ENCODE data around the gene KBTBD13.
"Not testable (repeated sequence)": the region's sequence is repeated elsewhere in the genome, so short reads cannot be mapped to it uniquely, and the experiment has no call there.

The KBTBD13 gene

GRCh38 chr15:65040461-65040860 is 36.1 kb upstream of the KBTBD13 start:
- CTCF ChIA-PET = interaction anchor here (1.1 to 2.4 kb wide), 3 partner anchors 13 to 61 kb away, joined by 3 to 8 read pairs (median 3); no protein-coding TSS in a partner anchor
- Histone ChIP-seq H3K27me3 (replicated peaks in 2 of 5; ENCODE audit: control insufficient read depth in 4 of 5, insufficient read depth in 5 of 5, low read length in 4 of 5) (no peaks in the 10 kb centered on the region), H3K4me1 (ENCODE audit: control extremely low read depth in 1 of 4, control insufficient read depth in 4 of 4, insufficient read depth in 4 of 4, low read length in 3 of 4) (no peaks in the 10 kb centered on the region), H3K27ac (ENCODE audit: insufficient read depth in 1 of 2, low read depth in 1 of 2, low read length in 2 of 2, poor library complexity in 1 of 2, severe bottlenecking in 2 of 2) (no peak overlapping the region), H3K9me3 (ENCODE audit: control extremely low read depth in 1 of 5, control insufficient read depth in 4 of 5, insufficient read depth in 2 of 5, low read depth in 1 of 5, low read length in 4 of 5) (no peaks in the 10 kb centered on the region), H3K4me3 (ENCODE audit: control insufficient read depth in 1 of 7, extremely low read depth in 1 of 7, insufficient read depth in 4 of 7, low read depth in 2 of 7, low read length in 6 of 7) (no peak overlapping the region), H3K36me3 (ENCODE audit: control insufficient read depth in 4 of 4, insufficient read depth in 4 of 4, low read length in 3 of 4) (no peaks in the 10 kb centered on the region)
- WGBS (ENCODE audit: insufficient coverage) = 100% methylated on average over 2 of the region's 6 CpGs
- POLR2A ChIA-PET = no interaction called here
- DNase-seq = no peak

GRCh38 chr15:65041787-65042186 is 34.8 kb upstream of the KBTBD13 start:
- no peak for DNase-seq
- 100% methylated on average over 1 of the region's 2 CpGs for WGBS (ENCODE audit: insufficient coverage)
- H3K4me1 ChIP-seq (ENCODE audit: control extremely low read depth in 1 of 4, control insufficient read depth in 4 of 4, insufficient read depth in 4 of 4, low read length in 3 of 4) = no peaks in the 10 kb centered on the region
- H3K27ac ChIP-seq (ENCODE audit: insufficient read depth in 1 of 2, low read depth in 1 of 2, low read length in 2 of 2, poor library complexity in 1 of 2, severe bottlenecking in 2 of 2) = no peak overlapping the region
- no peak overlapping the region for H3K4me3 ChIP-seq (ENCODE audit: control insufficient read depth in 1 of 7, extremely low read depth in 1 of 7, insufficient read depth in 4 of 7, low read depth in 2 of 7, low read length in 6 of 7)
- ChIA-PET POLR2A (no interaction called here), CTCF (interaction anchor here (1.1 to 3.2 kb wide), 7 partner anchors 9 to 60 kb away, joined by 3 to 18 read pairs (median 8); no protein-coding TSS in a partner anchor)
- H3K9me3 ChIP-seq (ENCODE audit: control extremely low read depth in 1 of 5, control insufficient read depth in 4 of 5, insufficient read depth in 2 of 5, low read depth in 1 of 5, low read length in 4 of 5) = no peaks in the 10 kb centered on the region
- H3K36me3 ChIP-seq (ENCODE audit: control insufficient read depth in 4 of 4, insufficient read depth in 4 of 4, low read length in 3 of 4) = no peaks in the 10 kb centered on the region
- H3K27me3 ChIP-seq (replicated peaks in 2 of 5; ENCODE audit: control insufficient read depth in 4 of 5, insufficient read depth in 5 of 5, low read length in 4 of 5) = no peaks in the 10 kb centered on the region

GRCh38 chr15:65042776-65043327 is 33.7 kb upstream of the KBTBD13 start:
- H3K4me1 ChIP-seq (ENCODE audit: control extremely low read depth in 1 of 4, control insufficient read depth in 4 of 4, insufficient read depth in 4 of 4, low read length in 3 of 4) = no peaks in the 10 kb centered on the region
- no peak overlapping the region for H3K4me3 ChIP-seq (ENCODE audit: control insufficient read depth in 1 of 7, extremely low read depth in 1 of 7, insufficient read depth in 4 of 7, low read depth in 2 of 7, low read length in 6 of 7)
- CTCF ChIA-PET = interaction anchor here (0.6 to 3.2 kb wide), 14 partner anchors 9 to 1335 kb away, joined by 3 to 18 read pairs (median 3); no protein-coding TSS in a partner anchor
- no peaks in the 10 kb centered on the region for H3K9me3 ChIP-seq (ENCODE audit: control extremely low read depth in 1 of 5, control insufficient read depth in 4 of 5, insufficient read depth in 2 of 5, low read depth in 1 of 5, low read length in 4 of 5)
- H3K27ac ChIP-seq (ENCODE audit: insufficient read depth in 1 of 2, low read depth in 1 of 2, low read length in 2 of 2, poor library complexity in 1 of 2, severe bottlenecking in 2 of 2) = no peak overlapping the region
- WGBS (ENCODE audit: insufficient coverage) = 100% methylated on average over 4 of the region's 4 CpGs
- no peaks in the 10 kb centered on the region for H3K36me3 ChIP-seq (ENCODE audit: control insufficient read depth in 4 of 4, insufficient read depth in 4 of 4, low read length in 3 of 4)
- H3K27me3 ChIP-seq (replicated peaks in 2 of 5; ENCODE audit: control insufficient read depth in 4 of 5, insufficient read depth in 5 of 5, low read length in 4 of 5) = no peaks in the 10 kb centered on the region
- POLR2A ChIA-PET = interaction anchor here (0.6 kb wide), 1 partner anchor 1201 kb away, joined by 3 read pairs; no protein-coding TSS in a partner anchor
- no peak for DNase-seq

DNA sequence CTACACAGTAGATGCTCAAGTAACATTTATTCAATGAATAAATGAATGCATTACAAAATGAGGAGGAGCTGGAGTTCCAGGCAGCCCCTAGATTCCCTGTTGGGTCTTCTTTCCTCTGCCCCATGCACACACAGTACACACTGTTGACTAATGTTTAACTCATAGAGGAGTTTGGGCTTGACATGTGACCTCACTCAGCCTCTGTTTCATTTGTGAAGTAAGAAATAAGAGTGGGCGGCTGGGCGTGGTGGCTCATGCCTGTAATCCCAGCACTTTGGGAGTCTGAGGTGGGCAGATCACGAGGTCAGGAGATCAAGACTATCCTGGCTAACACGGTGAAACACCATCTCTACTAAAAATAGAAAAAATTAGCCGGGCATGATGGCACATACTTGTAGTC is 32.3 kb upstream of the KBTBD13 start:
- 100% methylated on average over 1 of the region's 5 CpGs for WGBS (ENCODE audit: insufficient coverage)
- ChIA-PET CTCF (interaction anchor here (1.0 to 3.2 kb wide), 9 partner anchors 11 to 67 kb away, joined by 3 to 18 read pairs (median 4); no protein-coding TSS in a partner anchor), POLR2A (interaction anchor here (0.7 kb wide), 1 partner anchor 58 kb away, joined by 3 read pairs; no protein-coding TSS in a partner anchor)
- H3K27me3 ChIP-seq (replicated peaks in 2 of 5; ENCODE audit: control insufficient read depth in 4 of 5, insufficient read depth in 5 of 5, low read length in 4 of 5); H3K27ac ChIP-seq (ENCODE audit: insufficient read depth in 1 of 2, low read depth in 1 of 2, low read length in 2 of 2, poor library complexity in 1 of 2, severe bottlenecking in 2 of 2); DNase-seq; H3K4me1 ChIP-seq (ENCODE audit: control extremely low read depth in 1 of 4, control insufficient read depth in 4 of 4, insufficient read depth in 4 of 4, low read length in 3 of 4); H3K9me3 ChIP-seq (ENCODE audit: control extremely low read depth in 1 of 5, control insufficient read depth in 4 of 5, insufficient read depth in 2 of 5, low read depth in 1 of 5, low read length in 4 of 5); H3K4me3 ChIP-seq (ENCODE audit: control insufficient read depth in 1 of 7, extremely low read depth in 1 of 7, insufficient read depth in 4 of 7, low read depth in 2 of 7, low read length in 6 of 7); H3K36me3 ChIP-seq (ENCODE audit: control insufficient read depth in 4 of 4, insufficient read depth in 4 of 4, low read length in 3 of 4): not testable (repeated sequence)

GRCh38 chr15:65044724-65045481 is 31.6 kb upstream of the KBTBD13 start, which contains the start of gene SLC51B:
TSS of gene SLC51B (plus strand) at chr15:65045387. CDS start at chr15:65050005, 4,618 bp downstream.
- Histone ChIP-seq H3K4me3 (ENCODE audit: control insufficient read depth in 1 of 7, extremely low read depth in 1 of 7, insufficient read depth in 4 of 7, low read depth in 2 of 7, low read length in 6 of 7) (no peak within 1 kb of the TSS), H3K4me1 (ENCODE audit: control extremely low read depth in 1 of 4, control insufficient read depth in 4 of 4, insufficient read depth in 4 of 4, low read length in 3 of 4) (peaks cover 0 to 10% (median 9%) of the 10 kb centered on the region in 4 experiments), H3K9me3 (ENCODE audit: control extremely low read depth in 1 of 5, control insufficient read depth in 4 of 5, insufficient read depth in 2 of 5, low read depth in 1 of 5, low read length in 4 of 5) (no peaks in the 10 kb centered on the region), H3K27ac (ENCODE audit: insufficient read depth in 1 of 2, low read depth in 1 of 2, low read length in 2 of 2, poor library complexity in 1 of 2, severe bottlenecking in 2 of 2) (no peak within 1 kb of the TSS), H3K36me3 (ENCODE audit: control insufficient read depth in 4 of 4, insufficient read depth in 4 of 4, low read length in 3 of 4) (no peaks in the 10 kb centered on the region), H3K27me3 (replicated peaks in 2 of 5; ENCODE audit: control insufficient read depth in 4 of 5, insufficient read depth in 5 of 5, low read length in 4 of 5) (no peaks in the 10 kb centered on the region)
- ChIA-PET CTCF (interaction anchor here (0.9 to 1.7 kb wide), 7 partner anchors 10 to 57 kb away, joined by 3 to 4 read pairs (median 3); no protein-coding TSS in a partner anchor), POLR2A (interaction anchor here (0.7 kb wide), 1 partner anchor 58 kb away, joined by 3 read pairs; no protein-coding TSS in a partner anchor)
- DNase-seq = no peak
- 96% methylated on average over 6 of the region's 7 CpGs for WGBS (ENCODE audit: insufficient coverage)

GRCh38 chr15:65048241-65048640 is 28.3 kb upstream of the KBTBD13 start:
- Histone ChIP-seq H3K4me1 (ENCODE audit: control extremely low read depth in 1 of 4, control insufficient read depth in 4 of 4, insufficient read depth in 4 of 4, low read length in 3 of 4) (peaks cover 0 to 22% (median 17%) of the 10 kb centered on the region in 4 experiments), H3K36me3 (ENCODE audit: control insufficient read depth in 4 of 4, insufficient read depth in 4 of 4, low read length in 3 of 4) (no peaks in the 10 kb centered on the region), H3K9me3 (ENCODE audit: control extremely low read depth in 1 of 5, control insufficient read depth in 4 of 5, insufficient read depth in 2 of 5, low read depth in 1 of 5, low read length in 4 of 5) (no peaks in the 10 kb centered on the region), H3K27ac (ENCODE audit: insufficient read depth in 1 of 2, low read depth in 1 of 2, low read length in 2 of 2, poor library complexity in 1 of 2, severe bottlenecking in 2 of 2) (no peak overlapping the region), H3K4me3 (ENCODE audit: control insufficient read depth in 1 of 7, extremely low read depth in 1 of 7, insufficient read depth in 4 of 7, low read depth in 2 of 7, low read length in 6 of 7) (no peak overlapping the region), H3K27me3 (replicated peaks in 2 of 5; ENCODE audit: control insufficient read depth in 4 of 5, insufficient read depth in 5 of 5, low read length in 4 of 5) (no peaks in the 10 kb centered on the region)
- no peak for DNase-seq
- POLR2A ChIA-PET = interaction anchor here (0.6 kb wide), 2 partner anchors 9 to 341 kb away, joined by 3 to 6 read pairs; no protein-coding TSS in a partner anchor
- WGBS (ENCODE audit: insufficient coverage) = no CpG with 5 or more reads among the region's 2 CpGs
- CTCF ChIA-PET = interaction anchor here (0.9 to 12.8 kb wide), 3 partner anchors 19 to 162 kb away, joined by 3 to 282 read pairs (median 6); partner anchors contain the start of genes KBTBD13 and RASL12

All from common myeloid progenitor, CD34-positive (primary cell).